DMS114 treated with DMSO at 0.1 percent for 48 hours (cell line): Measurements from ENCODE around the gene OR51D1.

Experiments
- DNase-seq: peaks from one replicate; lab custom pipeline; 2025; ENCODE audit not compliant: unreplicated experiment; lab: John Stamatoyannopoulos, UW

Gene OR51D1

GRCh38 chr11:4636962-4637661, at the start of gene OR51D1:
TSS of gene OR51D1 (plus strand) at chr11:4637477. CDS start at chr11:4639791, 2,314 bp downstream.
- DNase-seq, result peak; percentile 9

DNA sequence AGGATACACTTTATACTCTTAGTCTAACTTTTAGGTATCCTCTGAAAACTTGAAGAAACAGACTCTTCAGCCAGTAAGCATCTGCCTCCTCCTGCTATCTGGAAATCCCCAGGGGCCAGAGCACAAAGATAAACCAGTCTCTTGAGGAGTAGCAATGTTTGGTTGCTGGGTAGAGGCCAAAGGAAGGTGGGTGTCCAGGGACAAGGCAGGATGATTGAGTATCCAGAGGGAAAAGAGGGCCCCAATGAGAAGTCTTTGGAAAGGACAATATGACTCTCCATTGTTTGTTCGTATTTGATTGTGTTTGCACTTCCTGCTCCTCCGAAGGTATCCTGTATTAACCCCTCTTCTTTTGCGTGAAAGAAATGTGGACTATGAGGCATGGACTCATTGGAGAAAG, 48.3 kb upstream of the OR51D1 start:
- DNase-seq, result no peak

GRCh38 chr11:4593739-4594138, 43.5 kb upstream of the OR51D1 start, which contains the start of gene OR52I1:
TSS of gene OR52I1 (plus strand) at chr11:4594039. CDS start at chr11:4594039, 0 bp downstream.
- no peak for DNase-seq

DNA sequence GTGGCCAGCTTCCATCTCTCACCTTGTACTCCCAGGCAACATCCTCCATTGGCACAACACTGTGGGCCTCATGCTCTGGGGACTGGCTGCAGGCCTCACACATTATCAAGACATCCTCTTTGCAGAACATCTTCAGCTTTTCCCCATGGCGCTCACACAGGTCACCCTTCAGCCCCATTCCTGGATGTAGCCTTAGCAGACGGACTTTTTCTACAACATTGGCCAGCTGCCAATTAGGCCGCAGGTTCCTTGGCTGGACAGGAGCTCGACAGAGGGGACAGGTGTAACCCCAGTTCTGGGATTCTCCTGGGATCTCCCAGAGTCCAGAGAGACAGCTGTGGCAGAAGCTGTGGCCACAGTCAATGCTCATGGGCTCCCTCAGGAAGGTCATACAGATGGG, 32.2 kb upstream of the OR51D1 start:
- DNase-seq, result no peak

DNA sequence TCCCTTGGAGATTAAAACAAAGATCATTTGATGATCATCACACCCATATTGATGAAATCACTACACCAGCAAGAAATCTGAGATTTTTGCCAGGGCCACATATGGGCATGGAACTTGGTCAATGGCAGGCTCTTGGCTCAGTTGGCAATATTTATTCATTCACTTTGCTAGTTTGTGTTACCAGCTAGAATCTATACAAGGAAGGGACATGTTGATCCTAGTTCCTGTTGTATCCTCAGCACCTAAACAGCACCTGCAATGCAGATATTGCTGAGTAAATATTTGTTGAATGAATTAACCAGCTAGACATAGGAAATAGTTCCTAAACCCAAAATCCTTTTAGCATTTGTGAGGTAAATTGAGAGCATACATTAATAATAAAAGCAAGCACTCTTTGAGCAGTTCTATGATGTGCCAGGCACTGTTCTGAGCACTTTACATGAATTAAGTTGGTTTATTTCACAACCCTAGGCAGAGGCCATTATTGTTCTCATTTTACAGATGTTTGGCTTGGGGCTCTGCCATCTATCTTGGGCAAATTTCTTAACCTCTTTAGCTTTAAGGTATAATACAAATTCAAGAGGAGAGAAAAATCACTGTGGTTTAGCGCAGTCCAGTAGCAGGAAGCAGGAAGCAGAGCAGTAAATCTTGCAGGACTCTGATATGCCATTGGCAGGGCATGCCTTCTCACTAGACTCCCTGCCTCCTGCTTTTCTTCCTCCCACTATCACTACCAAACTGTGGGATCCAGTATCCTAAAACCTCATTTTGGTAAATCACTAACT, 30.9 kb upstream of the OR51D1 start:
- no peak for DNase-seq

DNA sequence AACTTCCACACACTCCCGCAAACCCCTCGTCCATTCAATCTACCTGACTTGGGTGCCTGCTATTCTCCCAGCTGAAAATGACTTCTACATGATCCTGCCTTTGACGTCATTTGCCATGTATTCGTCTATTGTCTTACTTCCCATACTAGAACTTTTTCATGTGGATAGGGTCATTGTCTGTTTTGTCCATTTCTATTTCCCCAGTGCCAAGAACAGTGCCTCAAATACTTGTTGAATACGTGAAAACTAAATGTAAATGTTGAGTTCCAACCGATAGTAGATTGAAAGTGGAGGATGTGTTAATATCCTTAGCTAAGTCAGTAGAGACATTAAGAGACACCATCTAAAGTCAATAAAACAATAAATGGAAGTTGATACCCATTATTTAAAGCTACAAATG, 30.2 kb upstream of the OR51D1 start:
- no peak for DNase-seq

- peak; percentile 77 for DNase-seq
Observed at GRCh38 chr11:4607781-4608666, 29.3 kb upstream of the OR51D1 start, which contains the start of gene TRIM68. TSS of gene TRIM68 (minus strand) at chr11:4608231. CDS start at chr11:4605504, 2,727 bp downstream.

DNA sequence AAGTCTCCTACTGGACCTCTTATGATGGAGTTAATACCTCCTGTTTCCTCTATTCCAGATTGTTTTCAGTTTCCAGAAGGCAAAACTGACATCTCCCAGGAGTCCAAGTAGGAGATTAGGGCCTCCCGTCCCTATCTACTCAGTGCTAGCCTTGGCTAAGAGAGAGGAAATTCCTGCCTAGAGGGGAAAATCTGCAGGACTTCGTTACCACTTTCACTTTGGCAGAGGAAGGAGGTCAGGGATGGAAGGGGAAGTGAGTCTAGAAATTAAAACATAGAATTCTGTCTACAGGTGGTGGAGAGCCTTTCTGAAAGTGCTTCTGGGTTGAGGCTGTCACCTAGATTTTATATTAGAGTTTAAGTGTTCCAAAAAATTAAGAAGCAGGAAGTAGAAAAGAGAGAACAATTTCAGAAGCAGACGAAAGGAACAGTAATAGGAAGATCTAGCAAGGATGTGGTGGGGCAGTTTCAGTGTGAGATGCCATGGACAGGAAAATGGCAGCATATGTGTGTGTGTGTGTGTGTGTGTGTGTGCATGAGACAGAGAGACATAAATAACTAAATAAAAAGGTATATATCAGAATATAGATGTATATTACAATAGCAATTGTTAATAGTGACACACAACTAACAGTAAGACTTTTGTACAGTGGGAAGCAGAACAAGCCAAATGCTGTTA, 26.9 kb upstream of the OR51D1 start:
- DNase-seq, result no peak

DNA sequence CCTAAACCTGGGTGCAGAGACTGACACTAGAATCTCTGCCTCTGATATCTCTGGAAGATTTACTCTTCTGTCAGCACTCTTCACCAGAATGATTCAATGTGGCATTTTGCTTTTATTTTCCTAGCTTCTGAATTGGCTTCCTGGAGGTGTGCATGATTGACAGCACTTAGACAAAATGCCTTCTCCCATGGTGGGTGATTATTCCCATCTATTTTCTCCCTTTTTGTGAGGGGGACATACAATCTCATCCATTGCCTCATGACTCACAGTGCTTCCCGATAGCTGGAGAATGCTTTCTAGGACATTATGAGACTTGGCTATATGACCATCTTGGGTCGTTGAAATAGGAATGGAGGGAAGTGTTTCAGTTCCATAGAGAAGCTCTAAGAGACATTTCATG, 25.3 kb upstream of the OR51D1 start:
- no peak for DNase-seq

GRCh38 chr11:4615856-4616444, 21.3 kb upstream of the OR51D1 start:
- no peak for DNase-seq

GRCh38 chr11:4619514-4619913, 17.8 kb upstream of the OR51D1 start:
- DNase-seq, result no peak

DNA sequence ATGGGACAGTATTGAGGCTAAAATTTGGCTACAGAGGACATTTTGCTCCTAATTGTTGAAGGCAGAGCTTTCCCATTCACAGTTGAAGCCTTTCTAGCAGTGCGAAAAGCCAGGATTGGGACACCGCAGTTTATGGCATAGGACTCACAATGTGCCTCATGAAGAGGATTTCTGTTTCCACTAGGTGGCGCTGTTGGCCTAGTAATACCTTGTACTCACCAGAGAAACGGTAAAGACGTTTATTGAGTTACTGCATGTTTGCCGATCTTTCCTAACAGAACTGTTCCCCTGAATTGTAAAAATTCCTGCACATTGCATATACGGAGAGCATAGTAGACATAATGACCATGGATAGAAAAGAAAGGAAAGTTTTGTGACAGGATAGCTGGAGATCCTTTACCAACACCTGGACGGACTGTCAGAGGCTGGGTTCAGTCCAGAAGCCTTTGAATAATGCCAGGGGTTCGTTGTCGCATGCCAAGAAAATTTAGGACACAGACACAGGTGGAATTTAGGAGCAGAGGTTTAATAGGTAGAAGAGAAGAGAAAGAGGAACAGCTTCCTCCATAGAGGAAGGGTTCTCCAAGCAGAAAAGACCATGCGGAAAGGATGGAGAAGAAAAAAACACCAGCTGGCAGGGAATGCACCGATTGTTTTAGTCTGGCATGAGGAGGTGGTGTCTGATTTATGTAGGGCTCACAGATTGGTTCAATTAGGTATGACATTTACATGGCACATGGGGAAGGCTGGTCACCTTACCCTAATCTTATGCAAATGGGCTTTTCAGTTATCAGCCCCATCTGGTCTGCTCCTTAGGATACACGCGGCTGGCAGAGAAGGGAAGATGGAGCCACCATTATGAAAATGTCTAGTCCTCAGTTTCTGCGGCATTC, 10.8 kb upstream of the OR51D1 start:
- DNase-seq, result peak; percentile 15

DNA sequence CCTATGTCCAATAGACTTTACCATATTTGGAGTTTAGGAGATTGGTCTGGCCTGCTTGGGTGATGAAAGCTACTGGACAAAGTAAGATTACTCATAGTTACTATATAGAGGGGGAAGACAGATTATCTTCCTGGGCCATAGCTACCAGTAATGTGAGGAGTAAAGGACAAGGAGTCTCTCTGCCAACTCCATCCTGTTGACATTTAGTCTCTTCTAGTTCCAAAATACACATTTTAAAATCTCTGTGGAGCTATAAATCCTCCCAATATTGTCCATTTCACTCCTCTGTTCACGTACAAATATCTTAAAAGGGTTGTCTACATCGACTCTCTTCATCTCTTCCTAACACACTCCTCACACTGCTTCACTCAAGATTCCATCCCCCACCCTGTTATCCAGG, 1.1 kb upstream of the OR51D1 start:
- DNase-seq, result no peak

GRCh38 chr11:4637662-4638047, 378 bp downstream of the OR51D1 start:
- no peak for DNase-seq

DNA sequence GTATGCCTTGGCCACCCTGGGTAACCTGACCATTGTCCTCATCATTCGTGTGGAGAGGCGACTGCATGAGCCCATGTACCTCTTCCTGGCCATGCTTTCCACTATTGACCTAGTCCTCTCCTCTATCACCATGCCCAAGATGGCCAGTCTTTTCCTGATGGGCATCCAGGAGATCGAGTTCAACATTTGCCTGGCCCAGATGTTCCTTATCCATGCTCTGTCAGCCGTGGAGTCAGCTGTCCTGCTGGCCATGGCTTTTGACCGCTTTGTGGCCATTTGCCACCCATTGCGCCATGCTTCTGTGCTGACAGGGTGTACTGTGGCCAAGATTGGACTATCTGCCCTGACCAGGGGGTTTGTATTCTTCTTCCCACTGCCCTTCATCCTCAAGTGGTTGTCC, 2.7 kb downstream of the OR51D1 start:
- no peak for DNase-seq

DNA sequence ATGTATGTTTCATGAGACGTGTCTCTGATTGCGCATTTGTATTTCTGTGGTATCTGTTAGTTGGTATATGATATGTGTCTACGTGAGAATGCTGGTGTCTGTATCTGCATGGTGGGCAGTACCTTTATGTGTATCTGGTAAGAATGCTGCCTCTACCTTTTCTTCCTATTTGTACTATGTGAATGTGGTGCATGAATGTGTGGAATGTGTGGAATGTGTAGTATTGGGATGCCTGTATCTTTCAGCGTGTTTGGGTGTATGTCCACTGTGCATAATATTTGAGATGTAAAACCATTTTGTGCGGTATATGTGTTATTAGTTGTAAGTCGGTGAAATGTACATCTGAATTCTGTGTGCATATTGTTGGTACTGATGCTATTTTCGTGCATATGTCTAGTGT, 4.2 kb downstream of the OR51D1 start:
- no peak for DNase-seq

DNA sequence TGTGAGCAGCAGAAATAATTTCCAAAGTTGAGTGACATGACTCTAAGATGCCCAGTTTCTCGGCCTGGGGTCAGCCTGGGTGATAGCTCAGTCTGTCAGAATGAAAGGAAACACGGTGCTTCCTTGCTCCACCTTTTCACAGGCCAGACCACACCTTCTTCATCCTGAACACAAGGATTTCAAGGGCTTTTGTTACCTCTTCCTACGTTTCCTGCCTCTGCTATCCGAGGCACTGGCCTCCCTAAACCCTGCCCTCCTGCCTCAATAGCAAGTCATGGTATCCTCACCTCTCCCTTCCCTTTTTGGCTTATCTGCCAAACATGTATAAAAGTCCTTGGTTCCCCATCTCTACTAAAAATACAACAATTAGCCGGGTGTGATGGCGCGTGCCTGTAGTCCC, 4.8 kb downstream of the OR51D1 start:
- DNase-seq, result no peak

DNA sequence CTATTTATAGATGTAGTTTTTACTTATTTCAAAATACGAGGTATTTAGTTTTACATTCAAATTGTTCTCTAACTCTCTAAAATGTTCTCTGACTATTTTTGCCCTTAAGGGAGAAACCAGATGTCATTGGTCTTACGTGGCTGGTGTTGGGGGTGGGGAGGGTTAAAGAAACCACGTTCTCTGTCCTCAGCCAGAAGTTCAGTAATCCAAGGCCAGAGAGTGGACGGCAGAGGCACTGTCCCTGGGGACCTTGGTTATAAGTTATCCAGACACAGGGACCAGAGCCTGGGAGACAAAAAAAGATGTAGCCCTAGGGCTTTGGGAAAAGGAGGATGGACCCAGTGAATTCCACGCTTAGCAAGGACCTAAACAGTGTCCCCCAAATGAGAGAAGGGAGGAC, 5.8 kb downstream of the OR51D1 start:
- DNase-seq, result no peak

DNA sequence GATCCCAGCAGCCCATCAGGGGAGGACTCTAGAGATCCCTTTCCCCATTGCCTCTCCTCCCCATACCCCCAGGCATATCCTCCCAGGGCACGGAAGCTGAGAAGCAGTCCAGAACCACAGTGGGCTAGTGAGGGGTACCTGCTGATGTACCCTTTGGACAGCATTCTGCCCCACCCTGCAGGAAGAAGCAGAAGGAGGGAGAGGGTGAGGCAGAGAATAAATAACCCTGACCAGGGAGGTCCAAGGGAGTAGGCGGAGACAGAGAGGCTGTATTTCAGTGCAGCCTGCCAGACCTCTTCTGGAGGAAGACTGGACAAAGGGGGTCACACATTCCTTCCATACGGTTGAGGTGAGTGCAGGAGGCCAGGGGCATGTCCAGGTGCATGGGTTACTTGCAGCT, 6.4 kb downstream of the OR51D1 start, which contains the start of gene OR51E1:
Gene OR51E1, plus strand, starts transcription at position 301 of the 400 bp plus-strand sequence. CDS start 8,545 bp downstream, outside the sequence.
- DNase-seq, result no peak
